K562 treated with DMSO at 1 percent for 48 hours (cell line): ENCODE measurements around the gene XKR3. TPM values are rescaled to one million over a fixed set of nuclear protein-coding genes. Genes with fewer than 3 reads are reported as not detected.

Experiments used
- total RNA-seq: library from RNA; unstranded; fragments of 300-600 nt; gene quantifications from 2 replicates; pipeline ENCODE4 v1.2.3, GENCODE V29; 2022; ENCODE audit warnings: low replicate concordance; ENCODE audit errors: extremely low read depth

XKR3 gene
- not detected in 2 replicates for total RNA-seq

DNA sequence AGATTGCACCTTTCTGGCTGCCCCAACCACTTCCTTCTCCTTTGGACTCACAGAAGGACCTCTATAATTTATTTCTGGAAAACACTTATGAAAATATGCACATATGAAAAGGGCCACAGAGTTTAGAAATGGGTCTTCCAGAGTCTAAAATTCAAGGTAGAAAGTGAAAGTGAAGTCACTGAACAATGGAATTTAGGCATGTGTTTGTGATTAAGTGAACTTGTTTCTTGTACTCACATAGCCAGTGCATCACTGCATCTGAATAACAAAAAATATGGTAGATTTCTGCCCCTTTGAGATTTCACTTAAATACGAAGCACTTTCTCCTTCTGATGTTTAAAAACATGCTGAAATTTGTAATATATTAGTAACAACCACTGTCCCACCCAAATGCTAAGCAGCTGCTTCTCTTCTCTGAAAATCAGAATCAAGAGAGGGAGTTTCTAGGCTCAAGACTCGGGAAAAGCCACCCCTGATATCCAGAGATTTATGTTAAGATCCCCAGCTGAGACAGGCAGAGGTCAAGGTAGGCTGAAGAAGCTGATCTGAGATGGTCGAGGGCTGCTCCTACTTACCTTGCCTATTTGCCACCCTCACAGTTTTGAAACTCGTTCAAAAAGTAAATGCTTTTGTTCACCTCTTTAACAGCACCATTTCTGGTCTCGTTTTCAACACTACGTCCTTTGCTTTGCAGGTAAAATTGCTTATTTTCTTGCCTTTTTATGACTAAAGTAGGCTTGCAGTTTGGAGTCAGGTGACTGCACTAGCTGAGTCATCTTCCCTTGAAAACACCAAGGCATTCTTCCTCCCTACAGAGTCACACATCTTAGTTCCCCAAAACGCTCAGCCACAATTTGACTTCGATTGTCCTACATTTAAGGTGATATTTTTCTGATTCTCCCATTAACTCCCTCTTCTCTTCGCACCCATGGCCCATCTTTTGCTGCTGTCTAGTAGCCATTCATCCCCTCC lies at the start of gene XKR3:
Gene XKR3, minus strand, starts transcription at position 696 of the 972 bp plus-strand sequence. CDS start 17,338 bp downstream, outside the sequence.

Other genes with a start within 250 kb of the XKR3 start
- gene CCT8L2, start 232.6 kb downstream of the XKR3 start, total RNA-seq: not detected in 2 replicates
- not detected in 2 replicates for gene GAB4, start 182.8 kb upstream of the XKR3 start, total RNA-seq